ENCODE data around the gene FBXW4. TPM values are rescaled to one million over a fixed set of nuclear protein-coding genes. Genes with fewer than 3 reads are reported as not detected.
"Not testable (repeated sequence)": the region's sequence is repeated elsewhere in the genome, so short reads cannot be mapped to it uniquely, and the experiment has no call there.

Gene FBXW4
- total and polyA plus RNA-seq, 2 experiments from 2014 or later: 15.5 to 32.7 TPM

- Histone ChIP-seq H3K36me3 (replicated peaks; ENCODE audit: insufficient read depth, low read depth) (no peaks in the 10 kb centered on the region), H3K79me2 (no peaks in the 10 kb centered on the region), H4K20me1 (ENCODE audit: insufficient read depth, poor library complexity, severe bottlenecking) (no peaks in the 10 kb centered on the region), H3K4me2 (no peak overlapping the region), H3K27me3 (no peaks in the 10 kb centered on the region), H3K27ac (no peak overlapping the region), H2AFZ (no peak overlapping the region), H3K9me2 (replicated peaks; ENCODE audit: insufficient read depth) (no peaks in the 10 kb centered on the region), H3K4me3 (no peak overlapping the region), H3K4me1 (ENCODE audit: insufficient read depth) (no peaks in the 10 kb centered on the region), H3K9me3 (ENCODE audit: low read depth) (no peaks in the 10 kb centered on the region)
- DNase-seq (ENCODE audit: low spot score): no peak
- WGBS (ENCODE audit: low lambda C conversion rate, missing lambda C conversion rate): 64% methylated on average over 3 of the region's 3 CpGs
- TF ChIP-seq CTCF (IDR thresholded peaks at IDR 0.05; ENCODE audit: poor library complexity) (no peak), EZH2 (IDR thresholded peaks at IDR 0.05; ENCODE audit: borderline replicate concordance) (no peak), EZH2phosphoT487 (IDR thresholded peaks at IDR 0.05; ENCODE audit: low read depth, severe bottlenecking, unreplicated experiment) (no peak)
These were observed 51.4 kb downstream of the FBXW4 start for GRCh38 chr10:101643546-101643945.

GRCh38 chr10:101639141-101639900 is 55.6 kb downstream of the FBXW4 start:
- Histone ChIP-seq H3K36me3 (replicated peaks; ENCODE audit: insufficient read depth, low read depth) (no peaks in the 10 kb centered on the region), H3K79me2 (no peaks in the 10 kb centered on the region), H3K4me1 (ENCODE audit: insufficient read depth) (no peaks in the 10 kb centered on the region), H3K4me2 (no peak overlapping the region), H3K27me3 (no peaks in the 10 kb centered on the region), H3K27ac (no peak overlapping the region), H3K9me3 (ENCODE audit: low read depth) (no peaks in the 10 kb centered on the region), H2AFZ (no peak overlapping the region), H3K9me2 (replicated peaks; ENCODE audit: insufficient read depth) (no peaks in the 10 kb centered on the region), H4K20me1 (ENCODE audit: insufficient read depth, poor library complexity, severe bottlenecking) (no peaks in the 10 kb centered on the region), H3K4me3 (no peak overlapping the region)
- DNase-seq (ENCODE audit: low spot score): no peak
- TF ChIP-seq EZH2 (IDR thresholded peaks at IDR 0.05; ENCODE audit: borderline replicate concordance) (no peak), CTCF (IDR thresholded peaks at IDR 0.05; ENCODE audit: poor library complexity) (no peak), EZH2phosphoT487 (IDR thresholded peaks at IDR 0.05; ENCODE audit: low read depth, severe bottlenecking, unreplicated experiment) (no peak)
- WGBS (ENCODE audit: low lambda C conversion rate, missing lambda C conversion rate): 94% methylated on average over 2 of the region's 2 CpGs

- H3K9me3 ChIP-seq (ENCODE audit: low read depth); H3K36me3 ChIP-seq (replicated peaks; ENCODE audit: insufficient read depth, low read depth); H3K27ac ChIP-seq; H3K4me1 ChIP-seq (ENCODE audit: insufficient read depth); H2AFZ ChIP-seq; DNase-seq (ENCODE audit: low spot score); H4K20me1 ChIP-seq (ENCODE audit: insufficient read depth, poor library complexity, severe bottlenecking); H3K4me2 ChIP-seq; H3K4me3 ChIP-seq; H3K9me2 ChIP-seq (replicated peaks; ENCODE audit: insufficient read depth); H3K27me3 ChIP-seq; H3K79me2 ChIP-seq: not testable (repeated sequence)
- over 99% methylated on average over 4 of the region's 4 CpGs for WGBS (ENCODE audit: low lambda C conversion rate, missing lambda C conversion rate)
These were observed 61.5 kb downstream of the FBXW4 start for GRCh38 chr10:101633510-101633909.

GRCh38 chr10:101631821-101632475 is 63.0 kb downstream of the FBXW4 start:
- H3K9me2 ChIP-seq (replicated peaks; ENCODE audit: insufficient read depth): no peaks in the 10 kb centered on the region
- H3K27ac ChIP-seq: no peak overlapping the region
- no peaks in the 10 kb centered on the region for H3K9me3 ChIP-seq (ENCODE audit: low read depth)
- H3K4me2 ChIP-seq: no peak overlapping the region
- no peaks in the 10 kb centered on the region for H3K79me2 ChIP-seq
- H3K36me3 ChIP-seq (replicated peaks; ENCODE audit: insufficient read depth, low read depth): no peaks in the 10 kb centered on the region
- H4K20me1 ChIP-seq (ENCODE audit: insufficient read depth, poor library complexity, severe bottlenecking): peaks cover 9% of the 10 kb centered on the region
- no peaks in the 10 kb centered on the region for H3K27me3 ChIP-seq
- H3K4me3 ChIP-seq: no peak overlapping the region
- 76% methylated on average over 8 of the region's 8 CpGs for WGBS (ENCODE audit: low lambda C conversion rate, missing lambda C conversion rate)
- TF ChIP-seq EZH2phosphoT487 (IDR thresholded peaks at IDR 0.05; ENCODE audit: low read depth, severe bottlenecking, unreplicated experiment): no peak
- no peaks in the 10 kb centered on the region for H3K4me1 ChIP-seq (ENCODE audit: insufficient read depth)
- no peak overlapping the region for H2AFZ ChIP-seq
- DNase-seq (ENCODE audit: low spot score): no peak

All from hepatocyte (in vitro differentiated cells).